PFSK-1 (cell line): ENCODE measurements around the gene MAPRE3.

Source experiments
- FOXP2 ChIP-seq: optimal IDR thresholded peaks from 2 replicates; pipeline ENCODE3; 2011; ENCODE audit warnings: borderline replicate concordance, control low read depth, inconsistent platforms; ENCODE audit not compliant: insufficient read depth; ENCODE audit errors: extremely low read length, extremely low read depth
- POLR2AphosphoS5 ChIP-seq: IDR thresholded peaks from 2 replicates; pipeline ENCODE4 v1.6.1; 2012; ENCODE audit warnings: low read depth, mild to moderate bottlenecking, control low read depth, low read length, moderate library complexity
- REST ChIP-seq, 2 experiments: IDR thresholded peaks; 2 replicates each; pipeline versions ENCODE4 v1.6.1 to v1.8.0; 2011 to 2012; ENCODE audit warnings: low read depth in 2 of 2, low read length in 2 of 2, control low read depth in 1 of 2, inconsistent platforms in 1 of 2, mild to moderate bottlenecking in 1 of 2, moderate library complexity in 1 of 2; ENCODE audit not compliant: insufficient read depth in 1 of 2
- SIN3A ChIP-seq: IDR thresholded peaks from 2 replicates; pipeline ENCODE4 v1.6.1; 2012; ENCODE audit warnings: mild to moderate bottlenecking, low read length, moderate library complexity, borderline replicate concordance; ENCODE audit not compliant: insufficient read depth
- TAF1 ChIP-seq: IDR thresholded peaks from 2 replicates; pipeline ENCODE4 v1.6.1; 2012; ENCODE audit warnings: low read length, control low read depth, borderline replicate concordance; ENCODE audit not compliant: insufficient read depth

Gene MAPRE3

GRCh38 chr2:27059141-27059820 is 88.8 kb downstream of the MAPRE3 start:
- TF ChIP-seq SIN3A: no peak
- TF ChIP-seq TAF1: no peak
- no peak for TF ChIP-seq POLR2AphosphoS5
- no peak for TF ChIP-seq FOXP2
- no peak for TF ChIP-seq REST (IDR thresholded peaks at IDR 0.05; ENCODE audit: insufficient read depth in 1 of 2, low read depth in 2 of 2, low read length in 2 of 2)

GRCh38 chr2:27060323-27060722 is 89.9 kb downstream of the MAPRE3 start:
- TF ChIP-seq REST (IDR thresholded peaks at IDR 0.05; ENCODE audit: insufficient read depth in 1 of 2, low read depth in 2 of 2, low read length in 2 of 2) (no peak), TAF1 (no peak), FOXP2 (no peak), POLR2AphosphoS5 (no peak), SIN3A (no peak)

GRCh38 chr2:27065128-27065527 is 94.7 kb downstream of the MAPRE3 start:
- TF ChIP-seq POLR2AphosphoS5 (no peak), REST (IDR thresholded peaks at IDR 0.05; ENCODE audit: insufficient read depth in 1 of 2, low read depth in 2 of 2, low read length in 2 of 2) (no peak), FOXP2 (no peak), SIN3A (no peak), TAF1 (no peak)

GRCh38 chr2:27067385-27067784 is 96.9 kb downstream of the MAPRE3 start:
- TF ChIP-seq POLR2AphosphoS5 (no peak), REST (IDR thresholded peaks at IDR 0.05; ENCODE audit: insufficient read depth in 1 of 2, low read depth in 2 of 2, low read length in 2 of 2) (no peak), TAF1 (no peak), SIN3A (no peak), FOXP2 (no peak)

- TF ChIP-seq TAF1 (no peak), FOXP2 (no peak), POLR2AphosphoS5 (no peak)
These were observed 99.0 kb downstream of the MAPRE3 start for GRCh38 chr2:27069436-27069835.
